Smooth muscle cell (in vitro differentiated cells): ENCODE data around the gene STIM1. TPM values are rescaled to one million over a fixed set of nuclear protein-coding genes. Genes with fewer than 3 reads are reported as not detected.

Source experiments
- DNase-seq: peaks from one replicate; lab custom pipeline; 2025; ENCODE audit not compliant: unreplicated experiment; lab: John Stamatoyannopoulos, UW
- H2AFZ ChIP-seq: fragments of 200-600 bp; sonication (generic); 2 replicates; pipeline ENCODE4 v1.6.0; 2016; ENCODE audit warnings: antibody characterized with exemption, low read depth, mild to moderate bottlenecking
- H3F3A ChIP-seq: fragments of 200-600 bp; sonication (generic); 2 replicates; pipeline ENCODE4 v1.6.0; 2017; ENCODE audit warnings: antibody characterized with exemption, low read depth
- H3K27ac ChIP-seq: fragments of 200-600 bp; sonication (generic); 2 replicates; pipeline ENCODE4 v1.5.1; 2016; ENCODE audit warnings: low read depth, mild to moderate bottlenecking
- H3K27me3 ChIP-seq: fragments of 200-600 bp; sonication (generic); 2 replicates; pipeline ENCODE4 v1.6.1; 2016; ENCODE audit warnings: low read depth, mild to moderate bottlenecking
- H3K36me3 ChIP-seq: fragments of 200-600 bp; sonication (generic); 2 replicates; pipeline ENCODE4 v1.5.1; 2016; ENCODE audit warnings: low read depth
- H3K4me1 ChIP-seq: fragments of 200-600 bp; sonication (generic); 2 replicates; pipeline ENCODE4 v1.5.1; 2016; ENCODE audit warnings: low read depth
- H3K4me2 ChIP-seq: fragments of 200-600 bp; sonication (generic); 2 replicates; pipeline ENCODE4 v1.6.0; 2016; ENCODE audit warnings: mild to moderate bottlenecking
- H3K4me3 ChIP-seq: fragments of 200-600 bp; sonication (generic); 2 replicates; pipeline ENCODE4 v1.5.1; 2016; ENCODE audit warnings: mild to moderate bottlenecking
- H3K79me2 ChIP-seq: fragments of 200-600 bp; sonication (generic); 2 replicates; pipeline ENCODE4 v1.6.0; 2016; ENCODE audit warnings: low read depth, mild to moderate bottlenecking
- H3K9ac ChIP-seq: fragments of 200-600 bp; sonication (generic); 2 replicates; pipeline ENCODE4 v1.6.0; 2016; ENCODE audit warnings: low read depth
- H3K9me3 ChIP-seq: fragments of 200-600 bp; sonication (generic); replicated peaks from 2 replicates; pipeline ENCODE4 v1.5.1; 2016; ENCODE audit warnings: low read depth
- H4K20me1 ChIP-seq: fragments of 200-600 bp; sonication (generic); 2 replicates; pipeline ENCODE4 v1.6.0; 2016; ENCODE audit warnings: low read depth
- CTCF ChIP-seq: fragments of 200-600 bp; sonication (generic); IDR thresholded peaks from 2 replicates; pipeline ENCODE4 v1.5.1; 2017; ENCODE audit warnings: borderline replicate concordance, mild to moderate bottlenecking, antibody characterized with exemption; ENCODE audit not compliant: insufficient read depth, poor library complexity, severe bottlenecking
- WGBS: methylation state at CpG from one replicate; pipeline ENCODE4 v1.1.7; 2016; ENCODE audit warnings: low lambda C conversion rate; 5-methylcytosine and 5-hydroxymethylcytosine counted together
- polyA plus RNA-seq: library from polyadenylated mRNA; unstranded; fragments of >200 nt; fragmentation: Nextera tagmentation; extraction: Ambion mirVana; gene quantifications from 2 replicates; pipeline ENCODE4 v1.2.1, GENCODE V29; 2016
- total RNA-seq: library from RNA; depleted of rRNA; stranded (reverse); fragments of >200 nt; gene quantifications from 2 replicates; pipeline ENCODE4 v1.2.3, GENCODE V29; 2014

The STIM1 gene
- total and polyA plus RNA-seq, 2 experiments from 2014 or later: 15.3 to 31.5 TPM

GRCh38 chr11:3845670-3846069 is 9.8 kb upstream of the STIM1 start:
- no peaks in the 10 kb centered on the region for H3K4me1 ChIP-seq
- no peak overlapping the region for H3K9ac ChIP-seq
- no peaks in the 10 kb centered on the region for H4K20me1 ChIP-seq
- no peak overlapping the region for H3K27ac ChIP-seq
- H3K9me3 ChIP-seq: no peaks in the 10 kb centered on the region
- WGBS: 88% methylated on average over 3 of the region's 3 CpGs
- no peak overlapping the region for H3K4me2 ChIP-seq
- H3F3A ChIP-seq: no peaks in the 10 kb centered on the region
- TF ChIP-seq CTCF: no peak
- no peaks in the 10 kb centered on the region for H3K36me3 ChIP-seq
- H3K4me3 ChIP-seq: no peak overlapping the region
- DNase-seq: no peak
- H3K27me3 ChIP-seq: no peaks in the 10 kb centered on the region
- peaks cover under 1% of the 10 kb centered on the region for H3K79me2 ChIP-seq
- no peak overlapping the region for H2AFZ ChIP-seq

GRCh38 chr11:3849297-3849874 is 6.1 kb upstream of the STIM1 start:
- Histone ChIP-seq H3K4me3 (no peak overlapping the region), H4K20me1 (no peaks in the 10 kb centered on the region), H3K27ac (no peak overlapping the region), H2AFZ (no peak overlapping the region), H3F3A (no peaks in the 10 kb centered on the region), H3K4me2 (no peak overlapping the region), H3K4me1 (peaks cover 6% of the 10 kb centered on the region), H3K36me3 (no peaks in the 10 kb centered on the region), H3K9ac (no peak overlapping the region), H3K79me2 (no peaks in the 10 kb centered on the region), H3K9me3 (no peaks in the 10 kb centered on the region), H3K27me3 (no peaks in the 10 kb centered on the region)
- DNase-seq: no peak
- 68% methylated on average over 10 of the region's 10 CpGs for WGBS
- TF ChIP-seq CTCF: peak; percentile 67

- no peaks in the 10 kb centered on the region for H3K27me3 ChIP-seq
- no peaks in the 10 kb centered on the region for H3K9me3 ChIP-seq
- no peak for TF ChIP-seq CTCF
- H3K79me2 ChIP-seq: peaks cover 28% of the 10 kb centered on the region
- H3K36me3 ChIP-seq: no peaks in the 10 kb centered on the region
- no peak overlapping the region for H3K27ac ChIP-seq
- H4K20me1 ChIP-seq: peaks cover 22% of the 10 kb centered on the region
- 96% methylated on average over 1 of the region's 1 CpG for WGBS
- H3K4me3 ChIP-seq: no peak overlapping the region
- no peak for DNase-seq
- H3K9ac ChIP-seq: no peak overlapping the region
- H3K4me1 ChIP-seq: peaks cover 10% of the 10 kb centered on the region
- no peak overlapping the region for H2AFZ ChIP-seq
- H3F3A ChIP-seq: no peaks in the 10 kb centered on the region
- H3K4me2 ChIP-seq: no peak overlapping the region
Measured at GRCh38 chr11:3853545-3853842, 2.0 kb upstream of the STIM1 start.
